Measurements from ENCODE around the gene TBL3.

The TBL3 gene

DNA sequence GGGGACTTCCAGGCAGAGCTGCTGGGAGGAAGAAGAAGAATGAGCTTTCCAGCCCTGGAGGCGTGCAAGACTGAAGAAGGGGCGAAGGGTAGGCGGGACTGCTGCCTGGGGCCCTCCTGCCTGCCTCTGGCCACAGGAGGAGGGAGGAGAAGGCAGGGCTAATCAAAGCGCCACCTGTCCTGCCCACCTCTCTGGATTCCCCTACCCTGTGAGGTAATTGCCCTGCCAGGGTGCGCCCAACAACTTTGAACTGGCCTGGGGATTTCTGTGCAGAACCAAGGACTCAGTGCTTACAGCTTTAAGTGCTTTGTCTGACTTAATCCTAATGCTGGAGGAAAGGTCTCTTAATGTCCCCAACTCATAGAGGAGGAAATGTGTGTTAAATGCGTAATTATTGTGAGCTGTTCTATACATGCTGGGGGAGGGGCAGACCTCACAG, 9.6 kb downstream of the TBL3 start, which contains the start of gene NOXO1:
TSS of gene NOXO1 (minus strand) at position 72 of the 439 bp plus-strand sequence. CDS start 290 bp downstream, outside the sequence.
- no peak within 1 kb of the TSS for H3K4me3 ChIP-seq (ENCODE audit: control insufficient read depth, low read depth, low read length)
- TF ChIP-seq, protein P1, sequence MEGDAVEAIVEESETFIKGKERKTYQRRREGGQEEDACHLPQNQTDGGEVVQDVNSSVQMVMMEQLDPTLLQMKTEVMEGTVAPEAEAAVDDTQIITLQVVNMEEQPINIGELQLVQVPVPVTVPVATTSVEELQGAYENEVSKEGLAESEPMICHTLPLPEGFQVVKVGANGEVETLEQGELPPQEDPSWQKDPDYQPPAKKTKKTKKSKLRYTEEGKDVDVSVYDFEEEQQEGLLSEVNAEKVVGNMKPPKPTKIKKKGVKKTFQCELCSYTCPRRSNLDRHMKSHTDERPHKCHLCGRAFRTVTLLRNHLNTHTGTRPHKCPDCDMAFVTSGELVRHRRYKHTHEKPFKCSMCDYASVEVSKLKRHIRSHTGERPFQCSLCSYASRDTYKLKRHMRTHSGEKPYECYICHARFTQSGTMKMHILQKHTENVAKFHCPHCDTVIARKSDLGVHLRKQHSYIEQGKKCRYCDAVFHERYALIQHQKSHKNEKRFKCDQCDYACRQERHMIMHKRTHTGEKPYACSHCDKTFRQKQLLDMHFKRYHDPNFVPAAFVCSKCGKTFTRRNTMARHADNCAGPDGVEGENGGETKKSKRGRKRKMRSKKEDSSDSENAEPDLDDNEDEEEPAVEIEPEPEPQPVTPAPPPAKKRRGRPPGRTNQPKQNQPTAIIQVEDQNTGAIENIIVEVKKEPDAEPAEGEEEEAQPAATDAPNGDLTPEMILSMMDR (conservative IDR thresholded peaks at IDR 0.05; ENCODE audit: control insufficient read depth, insufficient read depth, low read depth, low read length): no peak
- DNase-seq (ENCODE audit: low read depth): no peak

- TF ChIP-seq, protein P1 (conservative IDR thresholded peaks at IDR 0.05; ENCODE audit: control insufficient read depth, insufficient read depth, low read depth, low read length): no peak
- no peak overlapping the region for H3K4me3 ChIP-seq (ENCODE audit: control insufficient read depth, low read depth, low read length)
- DNase-seq (ENCODE audit: low read depth): no peak
Measured at GRCh38 chr16:1982013-1982433, 10.2 kb downstream of the TBL3 start.

- DNase-seq (ENCODE audit: low read depth): no peak
- H3K4me3 ChIP-seq (ENCODE audit: control insufficient read depth, low read depth, low read length): no peak overlapping the region
- TF ChIP-seq, protein P1 (conservative IDR thresholded peaks at IDR 0.05; ENCODE audit: control insufficient read depth, insufficient read depth, low read depth, low read length): no peak
Measured at GRCh38 chr16:1982991-1983543, 11.2 kb downstream of the TBL3 start.

DNA sequence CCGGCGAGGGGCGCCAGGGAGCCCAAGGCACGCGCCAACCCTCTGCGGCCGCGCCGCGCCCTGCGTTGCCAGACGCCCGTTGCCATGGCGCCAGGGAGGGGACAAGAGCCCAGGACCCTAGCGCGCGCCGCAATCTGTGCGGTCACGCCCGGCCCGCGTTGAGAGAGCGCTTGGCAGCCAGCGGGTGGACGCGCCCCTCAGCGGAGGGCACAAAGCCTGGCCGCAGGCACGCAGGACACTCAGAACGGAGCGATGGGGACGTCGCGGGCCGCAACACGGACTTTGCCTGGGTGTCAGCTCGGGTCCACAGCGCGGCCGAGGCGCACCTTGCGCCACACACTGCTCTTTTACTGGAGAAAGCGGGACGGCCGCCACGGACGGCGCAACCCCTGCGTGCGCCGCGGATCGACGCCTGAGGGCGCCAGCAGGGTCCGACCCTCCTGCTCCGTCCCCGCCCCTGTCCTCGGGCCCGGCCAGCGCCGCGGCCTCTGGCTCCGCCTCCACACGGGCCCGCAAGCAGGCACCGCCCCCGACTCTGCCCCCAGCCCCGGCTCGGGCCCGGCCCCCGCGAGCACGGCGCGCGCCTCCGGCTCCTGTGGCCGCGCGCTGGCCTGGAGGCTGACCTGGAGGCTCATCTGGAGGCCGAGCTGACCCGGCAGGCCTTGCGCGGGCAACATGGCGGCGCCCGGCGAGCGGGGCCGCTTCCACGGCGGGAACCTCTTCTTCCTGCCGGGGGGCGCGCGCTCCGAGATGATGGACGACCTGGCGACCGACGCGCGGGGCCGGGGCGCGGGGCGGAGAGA, 11.9 kb downstream of the TBL3 start, which contains the start of gene GFER:
TSS of gene GFER (plus strand) at position 650 of the 803 bp plus-strand sequence. CDS start at position 676, 26 bp downstream.
- peak; percentile 89 for DNase-seq (ENCODE audit: low read depth)
- TF ChIP-seq, protein P1 (conservative IDR thresholded peaks at IDR 0.05; ENCODE audit: control insufficient read depth, insufficient read depth, low read depth, low read length): peak; percentile 22
- H3K4me3 ChIP-seq (ENCODE audit: control insufficient read depth, low read depth, low read length): peak within 1 kb of the TSS; percentile 70

GRCh38 chr16:1984347-1985225, 12.7 kb downstream of the TBL3 start:
- no peak for DNase-seq (ENCODE audit: low read depth)
- H3K4me3 ChIP-seq (ENCODE audit: control insufficient read depth, low read depth, low read length): peak overlapping the region; percentile 70
- TF ChIP-seq, protein P1 (conservative IDR thresholded peaks at IDR 0.05; ENCODE audit: control insufficient read depth, insufficient read depth, low read depth, low read length): no peak

DNA sequence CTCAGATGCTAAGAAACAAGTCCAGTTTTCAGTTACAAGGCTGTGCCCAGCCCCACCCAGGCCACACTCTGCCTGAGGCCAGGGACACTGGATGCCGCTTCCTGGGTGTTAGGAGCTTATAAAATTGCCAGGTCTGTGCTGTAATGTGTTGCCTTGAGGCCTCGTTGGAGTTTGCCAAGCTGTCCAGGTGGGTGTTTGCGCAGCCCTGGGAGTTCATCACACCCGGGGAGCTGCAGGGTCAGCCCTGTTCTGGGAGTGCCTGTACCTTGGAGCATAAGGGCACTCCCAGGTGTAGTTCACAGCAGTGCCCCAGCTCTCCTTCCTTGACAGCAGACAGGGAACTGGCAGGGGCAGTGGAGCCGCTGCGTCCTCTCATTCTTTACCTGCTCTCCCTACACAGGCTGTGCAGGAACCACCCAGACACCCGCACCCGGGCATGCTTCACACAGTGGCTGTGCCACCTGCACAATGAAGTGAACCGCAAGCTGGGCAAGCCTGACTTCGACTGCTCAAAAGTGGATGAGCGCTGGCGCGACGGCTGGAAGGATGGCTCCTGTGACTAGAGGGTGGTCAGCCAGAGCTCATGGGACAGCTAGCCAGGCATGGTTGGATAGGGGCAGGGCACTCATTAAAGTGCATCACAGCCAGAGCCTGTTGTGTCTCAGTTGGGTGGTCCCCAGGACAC, 13.8 kb downstream of the TBL3 start:
- H3K4me3 ChIP-seq (ENCODE audit: control insufficient read depth, low read depth, low read length): no peak overlapping the region
- TF ChIP-seq, protein P1 (conservative IDR thresholded peaks at IDR 0.05; ENCODE audit: control insufficient read depth, insufficient read depth, low read depth, low read length): no peak

More for the DNA sequence above, 13.8 kb downstream of the TBL3 start:
- no peak for DNase-seq (ENCODE audit: low read depth)
